ENCODE results near the gene TSC2.

- TF ChIP-seq CTCF (IDR thresholded peaks at IDR 0.05) (no peak), POLR2AphosphoS5 (IDR thresholded peaks at IDR 0.05) (no peak)
These were observed 42.6 kb downstream of the TSC2 start for GRCh38 chr16:2090481-2090776.

All from upper lobe of left lung (tissue), 4 donors.